Prostate gland (tissue), 2 donors: ENCODE results near the gene NME4. TPM values are rescaled to one million over a fixed set of nuclear protein-coding genes. Genes with fewer than 3 reads are reported as not detected.

Experiments
- DNase-seq: peaks from one replicate; pipeline ENCODE4 v3.0.0-alpha.2; 2019; ENCODE audit warnings: low spot score
- H3K27ac ChIP-seq, 2 donors: fragments of 200-600 bp; sonication (generic); 2 replicates each; pipeline ENCODE4 v1.5.1; 2017 to 2019
- H3K27me3 ChIP-seq: fragments of 200-600 bp; sonication (generic); replicated peaks from 2 replicates; pipeline ENCODE4 v1.5.1; 2019; ENCODE audit not compliant: insufficient read depth
- H3K36me3 ChIP-seq, 2 donors: fragments of 200-600 bp; sonication (generic); 1 replicate in 1 of 2; 2 replicates in 1 of 2; pipeline versions ENCODE4 v1.5.1 to v1.8.1; 2017 to 2019
- H3K4me1 ChIP-seq: fragments of 200-600 bp; sonication (generic); replicated peaks from 2 replicates; pipeline ENCODE4 v1.5.1; 2019
- H3K4me3 ChIP-seq, 2 donors: fragments of 200-600 bp; sonication (generic); 2 replicates each; pipeline ENCODE4 v1.5.1; 2017 to 2019
- H3K9me3 ChIP-seq: fragments of 200-600 bp; sonication (generic); 2 replicates; pipeline ENCODE4 v1.5.1; 2017
- CTCF ChIP-seq, 4 experiments: fragments of 200-600 bp in 2 of 4; fragments of 450-650 bp in 2 of 4; sonication (generic) in 2 of 4; IDR thresholded peaks; 1 replicate in 3 of 4; 2 replicates in 1 of 4; pipeline ENCODE4 v1.5.1; 2016 to 2019; ENCODE audit warnings: antibody characterized with exemption in 4 of 4, mild to moderate bottlenecking in 2 of 4, moderate library complexity in 2 of 4
- POLR2A ChIP-seq: fragments of 450-650 bp; IDR thresholded peaks from one replicate; pipeline ENCODE4 v1.6.1; 2016; ENCODE audit warnings: antibody characterized with exemption, mild to moderate bottlenecking
- POLR2AphosphoS5 ChIP-seq: sonication (generic); formaldehyde crosslinking; IDR thresholded peaks from one replicate; pipeline ENCODE4 v1.6.1; 2017; ENCODE audit warnings: antibody characterized with exemption
- WGBS: methylation state at CpG from one replicate; pipeline ENCODE4 v1.1.5; 2018; 5-methylcytosine and 5-hydroxymethylcytosine counted together
- intact Hi-C: fragments of 100-400 bp; cut with DNase I; formaldehyde crosslinking; loops from one replicate; pipeline ENCODE4 v1.14.2; 2022
- total RNA-seq, 2 donors: library from RNA; depleted of rRNA; stranded (reverse); fragments of >200 nt; gene quantifications; one replicate each; pipeline ENCODE4 v1.1.0, GENCODE V29; 2016

Gene NME4
- total RNA-seq, 2 donors from 2014 or later: 137 to 185 TPM

DNA sequence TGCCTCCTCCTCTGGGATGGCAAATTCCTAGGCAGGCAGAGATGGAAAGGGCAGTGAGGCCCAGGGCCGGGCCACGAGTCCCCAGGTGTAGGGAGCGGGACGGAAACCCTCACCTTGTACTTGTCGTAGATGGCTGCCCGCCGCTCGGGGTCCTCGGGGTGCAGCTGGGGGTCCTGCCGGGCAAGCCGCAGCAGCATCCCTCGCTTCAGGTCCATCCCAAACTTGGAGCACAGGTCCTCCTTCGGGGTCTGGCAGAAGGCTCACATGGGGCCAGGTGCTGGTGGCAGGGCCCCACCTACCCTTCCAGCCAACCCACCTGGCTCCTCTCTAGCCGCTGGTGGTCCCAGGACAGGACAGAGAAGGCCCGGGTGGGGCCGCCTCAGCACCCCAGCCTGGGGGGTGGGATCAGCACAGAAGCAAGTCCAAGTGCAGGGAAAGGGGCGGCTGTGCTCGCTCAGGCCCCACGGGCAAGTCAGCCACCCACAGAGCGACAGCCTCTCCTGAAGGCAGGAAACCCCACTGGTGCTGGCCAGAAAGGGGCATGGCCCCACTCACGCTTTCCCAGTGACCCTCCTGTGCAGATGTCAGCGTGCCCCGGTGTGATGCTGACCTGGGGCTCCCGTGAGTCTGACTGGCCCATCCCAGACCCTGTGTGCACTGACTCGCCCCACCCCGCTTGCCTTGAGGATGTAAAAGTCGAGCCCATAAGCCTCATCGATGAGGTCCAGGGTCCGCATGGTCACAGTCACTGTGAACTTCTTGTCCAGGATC is 28.4 kb upstream of the NME4 start:
- TF ChIP-seq POLR2AphosphoS5: no peak
- TF ChIP-seq POLR2A: no peak
- no peak for TF ChIP-seq CTCF (IDR thresholded peaks at IDR 0.05)
- Histone ChIP-seq H3K4me1 (peaks cover 7% of the 10 kb centered on the region), H3K9me3 (no peaks in the 10 kb centered on the region), H3K27ac (no peak overlapping the region), H3K36me3 (peaks cover 0 to 24% of the 10 kb centered on the region in 2 donors), H3K4me3 (no peak overlapping the region), H3K27me3 (no peaks in the 10 kb centered on the region)
- DNase-seq: no peak
- WGBS: 96% methylated on average over 22 of the region's 29 CpGs
- intact Hi-C loops: no loop called here

DNA sequence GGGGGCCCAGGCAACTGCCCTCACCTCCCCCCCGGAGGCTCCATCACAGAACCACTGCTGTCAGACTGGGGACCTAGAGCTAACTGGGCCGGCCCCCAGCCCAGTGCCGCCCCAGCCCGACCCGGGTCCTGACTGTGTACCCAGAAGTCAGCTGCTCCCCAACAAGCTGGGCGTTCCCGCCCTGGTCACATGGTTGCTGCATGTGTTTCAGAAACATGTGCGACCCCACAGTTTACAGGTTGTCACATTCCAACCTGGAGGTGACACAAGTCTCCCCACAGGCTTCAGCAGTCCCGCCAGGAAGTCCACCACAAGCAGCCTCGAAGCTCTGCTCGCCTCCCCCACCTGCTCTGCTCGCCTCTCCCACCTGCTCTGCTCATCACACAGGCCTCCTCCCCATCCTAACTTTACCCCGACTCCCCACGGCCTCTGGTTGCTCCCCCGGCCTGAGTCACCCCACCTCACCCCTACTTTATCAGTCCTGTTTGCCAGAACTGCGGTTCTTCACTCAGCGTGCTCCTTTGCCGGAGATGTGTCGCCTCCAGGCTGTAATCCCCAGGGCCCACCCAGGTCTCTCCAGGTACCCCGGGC is 27.6 kb upstream of the NME4 start:
- Histone ChIP-seq H3K4me3 (no peak overlapping the region), H3K36me3 (peaks cover 0 to 24% of the 10 kb centered on the region in 2 donors), H3K4me1 (peaks cover 7% of the 10 kb centered on the region), H3K27ac (no peak overlapping the region), H3K27me3 (no peaks in the 10 kb centered on the region), H3K9me3 (no peaks in the 10 kb centered on the region)
- no peak for DNase-seq
- no peak for TF ChIP-seq CTCF (IDR thresholded peaks at IDR 0.05)
- TF ChIP-seq POLR2AphosphoS5: no peak
- no peak for TF ChIP-seq POLR2A
- intact Hi-C loops: no loop called here
- 77% methylated on average over 20 of the region's 20 CpGs for WGBS

DNA sequence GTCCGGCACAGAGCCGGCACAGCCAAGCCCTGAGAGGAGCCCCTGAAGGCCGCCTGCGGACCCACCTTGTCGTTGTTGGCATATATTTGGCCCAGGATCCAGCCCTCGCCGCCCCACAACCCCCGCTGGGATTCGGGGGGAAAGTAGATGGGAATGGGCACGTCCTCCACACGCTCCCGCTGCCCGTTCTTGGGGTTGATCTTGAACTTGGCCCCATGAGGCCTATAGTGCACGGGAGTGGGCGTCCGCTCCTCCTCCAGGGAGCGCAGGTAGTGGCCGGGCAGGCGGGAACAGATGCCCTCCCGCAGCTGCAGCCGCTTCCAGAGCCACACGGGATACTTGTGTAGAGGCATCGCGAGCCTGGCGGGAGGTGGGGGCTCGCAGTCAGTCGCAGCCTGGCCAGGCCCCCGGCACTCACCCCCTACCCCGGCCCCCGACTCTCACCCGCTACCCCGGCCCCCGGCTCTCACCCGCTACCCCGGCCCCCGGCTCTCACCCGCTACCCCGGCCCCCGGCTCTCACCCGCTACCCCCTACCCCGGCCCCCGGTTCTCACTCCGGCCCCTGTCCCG is 27.0 kb upstream of the NME4 start:
- Histone ChIP-seq H3K36me3 (peaks cover 4 to 29% of the 10 kb centered on the region in 2 donors), H3K27me3 (no peaks in the 10 kb centered on the region), H3K4me3 (peak overlapping the region; percentile 34 to 49), H3K9me3 (no peaks in the 10 kb centered on the region), H3K4me1 (peaks cover 7% of the 10 kb centered on the region), H3K27ac (peak overlapping the region in 1 of 2 donors; percentile 63)
- DNase-seq: no peak
- intact Hi-C loops: no loop called here
- no peak for TF ChIP-seq POLR2A
- TF ChIP-seq POLR2AphosphoS5: no peak
- no peak for TF ChIP-seq CTCF (IDR thresholded peaks at IDR 0.05)
- 19% methylated on average over 26 of the region's 44 CpGs for whole genome bisulfite sequencing

GRCh38 chr16:370443-370842 is 26.6 kb upstream of the NME4 start, which contains the start of gene MRPL28:
TSS of gene MRPL28 (minus strand) at chr16:370538. CDS start at chr16:370218, 320 bp downstream.
- peak in 1 of 4 experiments; percentile 5 for TF ChIP-seq CTCF (IDR thresholded peaks at IDR 0.05)
- peak; percentile 62 for TF ChIP-seq POLR2A
- TF ChIP-seq POLR2AphosphoS5: peak; percentile 94
- peak; percentile 93 for DNase-seq
- WGBS: 0% methylated on average over 27 of the region's 30 CpGs
- Histone ChIP-seq H3K9me3 (no peaks in the 10 kb centered on the region), H3K4me3 (peak within 1 kb of the TSS; percentile 34 to 49), H3K4me1 (peaks cover 7% of the 10 kb centered on the region), H3K27me3 (no peaks in the 10 kb centered on the region), H3K27ac (peak within 1 kb of the TSS; percentile 21 to 63), H3K36me3 (peaks cover 6 to 32% of the 10 kb centered on the region in 2 donors)
- intact Hi-C loops: no loop called here
